Stomach (tissue), 9 donors: Measurements from ENCODE around the gene POLR1C. TPM values are rescaled to one million over a fixed set of nuclear protein-coding genes. Genes with fewer than 3 reads are reported as not detected.

Source experiments
- DNase-seq, 2 donors: peaks; one replicate each; pipeline versions ENCODE4 v3.0.0 to v3.0.0-alpha.2; 2013 to 2019
- H3K27ac ChIP-seq, 5 donors: fragments of 200-600 bp in 4 of 5; sonication (generic) in 4 of 5; one replicate each; pipeline ENCODE4 v1.5.1; 2013 to 2019; ENCODE audit warnings: mild to moderate bottlenecking in 1 of 5, moderate library complexity in 1 of 5
- H3K27me3 ChIP-seq, 3 donors: fragments of 200-600 bp; sonication (generic); one replicate each; pipeline ENCODE4 v1.5.1; 2017 to 2019; ENCODE audit warnings: mixed run types in 1 of 3
- H3K36me3 ChIP-seq, 4 donors: fragments of 200-600 bp; sonication (generic); 1 replicate in 3 of 4; 2 replicates in 1 of 4; pipeline ENCODE4 v1.5.1; 2016 to 2019
- H3K4me1 ChIP-seq, 4 donors: fragments of 200-600 bp; sonication (generic); one replicate each; pipeline ENCODE4 v1.5.1; 2016 to 2019
- H3K4me3 ChIP-seq, 4 donors: fragments of 200-600 bp; sonication (generic) in 3 of 4; one replicate each; pipeline ENCODE4 v1.5.1; 2016 to 2019; ENCODE audit warnings: mild to moderate bottlenecking in 1 of 4
- H3K9me3 ChIP-seq, 4 donors: fragments of 200-600 bp; sonication (generic); one replicate each; pipeline ENCODE4 v1.5.1; 2016 to 2019
- EP300 ChIP-seq: sonication (generic); formaldehyde crosslinking; IDR thresholded peaks from one replicate; pipeline ENCODE4 v1.6.1; 2017; ENCODE audit warnings: antibody characterized with exemption
- POLR2A ChIP-seq, 4 donors: fragments of 450-650 bp; IDR thresholded peaks; one replicate each; pipeline ENCODE4 v1.6.1; 2016; ENCODE audit warnings: antibody characterized with exemption in 4 of 4, control low read depth in 2 of 4, mild to moderate bottlenecking in 1 of 4, moderate library complexity in 1 of 4
- POLR2AphosphoS5 ChIP-seq, 3 donors: sonication (generic); formaldehyde crosslinking; IDR thresholded peaks; one replicate each; pipeline ENCODE4 v1.6.1; 2016; ENCODE audit warnings: antibody characterized with exemption in 3 of 3
- WGBS, 5 donors: extraction: QIAGEN DNeasy Blood & Tissue Kit in 3 of 5; methylation state at CpG; one replicate each; pipeline versions ENCODE4 v1.1.5 to v1.1.7; 2013 to 2018; 5-methylcytosine and 5-hydroxymethylcytosine counted together
- intact Hi-C: fragments of 100-400 bp; cut with DNase I; formaldehyde crosslinking; loops from one replicate; pipeline ENCODE4 v1.15.1; 2023; ENCODE audit warnings: low total_unique reads
- polyA plus RNA-seq, 3 donors: library from polyadenylated mRNA; stranded (reverse); fragments of 200-250 nt; gene quantifications; one replicate each; pipeline ENCODE4 v1.2.3, GENCODE V29; 2013
- total RNA-seq, 5 donors: library from RNA; depleted of rRNA; stranded (reverse); fragments of >200 nt; gene quantifications; one replicate each; pipeline versions ENCODE4 v1.1.0 to v1.2.3, GENCODE V29; 2014 to 2016
- TF ChIP-seq, protein P1 (sequence below), 7 experiments: fragments of 450-650 bp in 4 of 7; fragments of 200-600 bp in 3 of 7; sonication (generic) in 3 of 7; IDR thresholded peaks; one replicate each; pipeline ENCODE4 v1.5.1; 2016 to 2019; ENCODE audit warnings: antibody characterized with exemption in 7 of 7, control low read depth in 2 of 7, mild to moderate bottlenecking in 1 of 7
- donor health status: healthy with polysubstance abuse.
- donor health status: Bipolar disorder and iron deficiency.
- donor health status: healthy.

The POLR1C gene
- total and polyA plus RNA-seq, 8 donors, result 14.7 to 36.2 (median 25.1) TPM

DNA sequence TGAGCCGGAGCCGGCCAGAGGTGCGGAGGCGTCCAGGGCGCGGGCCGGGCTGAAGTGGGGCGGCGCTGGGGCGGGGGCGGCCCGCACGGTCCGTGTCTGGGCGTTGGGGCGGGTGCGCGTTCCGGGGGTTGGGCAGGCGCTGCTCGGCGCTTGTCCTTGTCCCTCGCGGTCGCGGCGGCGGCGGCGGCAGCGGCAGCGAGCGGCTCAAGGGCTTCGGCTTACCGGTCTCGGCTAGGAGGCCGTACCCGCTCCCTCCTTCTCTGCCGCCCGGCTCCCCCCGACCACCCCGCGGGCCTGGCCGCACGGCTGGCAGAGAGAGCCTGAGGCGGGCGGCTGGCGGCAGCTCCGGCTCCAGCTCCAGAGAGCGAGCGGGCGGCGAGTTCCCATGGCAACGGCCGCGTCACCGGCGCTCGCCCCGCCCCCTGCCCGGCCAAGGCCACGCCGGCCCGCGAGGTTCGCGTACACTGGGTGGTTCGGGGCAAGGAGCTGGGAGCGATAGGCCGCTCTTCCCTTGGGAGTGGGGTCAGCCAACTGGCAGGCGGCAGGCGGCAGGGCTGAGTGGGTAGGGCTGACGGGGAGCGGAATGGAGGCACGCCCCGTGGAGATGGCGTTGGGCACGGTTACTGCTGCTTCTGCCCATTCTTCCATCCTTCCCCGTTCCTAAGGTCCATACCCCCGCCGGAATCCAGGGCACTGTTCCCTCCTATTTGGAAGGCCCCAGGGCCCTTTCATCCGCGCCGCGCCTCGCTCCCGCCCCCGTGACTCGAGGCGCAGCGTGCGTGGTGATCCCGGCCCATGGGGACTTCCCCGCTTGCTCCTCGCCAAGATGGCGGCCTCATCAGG lies 6.7 kb upstream of the POLR1C start, which contains the start of gene LRRC73:
Gene LRRC73, minus strand, starts transcription at position 363 of the 843 bp plus-strand sequence. CDS start 561 bp downstream, outside the sequence.
- peak within 1 kb of the TSS; percentile 81 to 89 (median 83) for H3K27ac ChIP-seq
- H3K36me3 ChIP-seq, result peaks cover 38 to 54% (median 53%) of the 10 kb centered on the region in 4 donors
- peaks cover 0 to 28% (median 11%) of the 10 kb centered on the region in 3 donors for H3K27me3 ChIP-seq
- H3K4me3 ChIP-seq, result peak within 1 kb of the TSS; percentile 73 to 89 (median 77)
- WGBS, 5 donors, result 3 to 24% (median 5%) methylated on average over 17 to 94 of the region's 96 CpGs
- H3K4me1 ChIP-seq, result peaks cover 32 to 62% (median 51%) of the 10 kb centered on the region in 4 donors
- no peaks in the 10 kb centered on the region for H3K9me3 ChIP-seq
- intact Hi-C loops, result loop anchor here (5.0 to 10.0 kb wide), 2 partner anchors 58 to 245 kb away; no protein-coding TSS in a partner anchor
- TF ChIP-seq EP300, result no peak
- TF ChIP-seq, protein P1, sequence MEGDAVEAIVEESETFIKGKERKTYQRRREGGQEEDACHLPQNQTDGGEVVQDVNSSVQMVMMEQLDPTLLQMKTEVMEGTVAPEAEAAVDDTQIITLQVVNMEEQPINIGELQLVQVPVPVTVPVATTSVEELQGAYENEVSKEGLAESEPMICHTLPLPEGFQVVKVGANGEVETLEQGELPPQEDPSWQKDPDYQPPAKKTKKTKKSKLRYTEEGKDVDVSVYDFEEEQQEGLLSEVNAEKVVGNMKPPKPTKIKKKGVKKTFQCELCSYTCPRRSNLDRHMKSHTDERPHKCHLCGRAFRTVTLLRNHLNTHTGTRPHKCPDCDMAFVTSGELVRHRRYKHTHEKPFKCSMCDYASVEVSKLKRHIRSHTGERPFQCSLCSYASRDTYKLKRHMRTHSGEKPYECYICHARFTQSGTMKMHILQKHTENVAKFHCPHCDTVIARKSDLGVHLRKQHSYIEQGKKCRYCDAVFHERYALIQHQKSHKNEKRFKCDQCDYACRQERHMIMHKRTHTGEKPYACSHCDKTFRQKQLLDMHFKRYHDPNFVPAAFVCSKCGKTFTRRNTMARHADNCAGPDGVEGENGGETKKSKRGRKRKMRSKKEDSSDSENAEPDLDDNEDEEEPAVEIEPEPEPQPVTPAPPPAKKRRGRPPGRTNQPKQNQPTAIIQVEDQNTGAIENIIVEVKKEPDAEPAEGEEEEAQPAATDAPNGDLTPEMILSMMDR (IDR thresholded peaks at IDR 0.05), result no peak
- peak in 2 of 3 donors; percentile 38 to 87 for TF ChIP-seq POLR2AphosphoS5 (IDR thresholded peaks at IDR 0.05)
- DNase-seq, result peak; percentile 91 to 96

DNA sequence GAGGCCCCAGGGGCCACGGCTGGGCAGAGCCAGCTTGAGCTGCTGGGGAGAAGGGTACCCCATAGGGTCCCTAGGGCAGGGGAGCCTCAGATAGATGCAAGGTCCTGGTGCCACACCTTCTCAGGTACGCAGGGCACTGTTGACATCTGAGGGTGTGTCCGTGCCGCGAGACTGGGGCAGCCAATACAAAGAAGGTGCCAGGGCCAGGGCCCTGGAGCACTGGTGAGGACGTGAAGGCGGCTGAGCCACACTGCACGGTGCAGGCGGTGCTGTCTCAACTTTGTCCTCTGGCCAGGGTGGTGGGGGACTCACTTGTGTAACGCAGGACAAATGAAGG lies 6.1 kb upstream of the POLR1C start:
- Histone ChIP-seq H3K4me1 (peaks cover 38 to 68% (median 57%) of the 10 kb centered on the region in 4 donors), H3K4me3 (peak overlapping the region; percentile 73 to 89 (median 77)), H3K27ac (peak overlapping the region; percentile 81 to 89 (median 83)), H3K27me3 (peaks cover 0 to 28% (median 11%) of the 10 kb centered on the region in 3 donors), H3K36me3 (peaks cover 34 to 53% (median 52%) of the 10 kb centered on the region in 4 donors), H3K9me3 (no peaks in the 10 kb centered on the region)
- 19 to 52% (median 34%) methylated on average over 2 to 10 of the region's 10 CpGs for WGBS, 5 donors
- TF ChIP-seq, protein P1 (IDR thresholded peaks at IDR 0.05), result no peak
- TF ChIP-seq POLR2AphosphoS5 (IDR thresholded peaks at IDR 0.05), result peak in 1 of 3 donors; percentile 11
- DNase-seq, result peak; percentile 73 to 82
- intact Hi-C loops, result no loop called here

DNA sequence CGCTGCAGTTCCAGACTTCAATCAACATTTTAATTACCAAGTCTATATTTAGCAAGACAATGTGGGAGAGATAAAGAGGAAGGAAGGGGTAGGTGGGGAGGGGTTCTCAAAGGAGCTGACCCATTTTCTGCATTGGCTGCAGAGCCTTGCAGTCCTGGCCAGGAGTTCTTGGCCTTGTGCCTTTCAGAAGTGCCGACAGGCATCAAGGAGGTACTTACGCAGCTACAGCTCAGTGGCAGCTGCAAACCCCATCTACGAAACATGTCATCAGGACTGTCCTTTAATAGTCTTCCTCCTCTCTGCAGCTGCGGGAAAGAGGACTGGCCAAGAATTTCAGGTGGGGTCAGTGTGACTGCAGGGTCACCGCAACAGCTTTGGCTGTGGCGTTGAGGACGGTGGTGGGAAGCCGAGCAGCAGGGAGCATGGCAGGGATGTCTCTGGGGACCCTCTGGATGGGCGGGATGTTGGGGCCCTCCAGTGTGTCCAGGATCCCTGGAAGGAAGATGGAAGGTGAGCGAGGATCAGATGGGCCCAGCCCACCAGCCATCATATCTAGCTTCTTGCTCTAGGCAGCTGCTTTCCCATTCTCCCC lies 5.0 kb upstream of the POLR1C start:
- 81 to 86% (median 84%) methylated on average over 11 of the region's 11 CpGs for WGBS, 5 donors
- Histone ChIP-seq H3K27ac (peak overlapping the region in 3 of 5 donors; percentile 81 to 83 (median 81)), H3K9me3 (no peaks in the 10 kb centered on the region), H3K36me3 (peaks cover 34 to 52% (median 48%) of the 10 kb centered on the region in 4 donors), H3K4me3 (no peak overlapping the region), H3K4me1 (peaks cover 37 to 66% (median 56%) of the 10 kb centered on the region in 4 donors), H3K27me3 (peaks cover 0 to 28% (median 11%) of the 10 kb centered on the region in 3 donors)
- no peak for DNase-seq
- intact Hi-C loops, result no loop called here
- no peak for TF ChIP-seq POLR2AphosphoS5 (IDR thresholded peaks at IDR 0.05)
- no peak for TF ChIP-seq POLR2A (IDR thresholded peaks at IDR 0.05)
- TF ChIP-seq, protein P1 (IDR thresholded peaks at IDR 0.05), result no peak
- TF ChIP-seq EP300, result no peak

DNA sequence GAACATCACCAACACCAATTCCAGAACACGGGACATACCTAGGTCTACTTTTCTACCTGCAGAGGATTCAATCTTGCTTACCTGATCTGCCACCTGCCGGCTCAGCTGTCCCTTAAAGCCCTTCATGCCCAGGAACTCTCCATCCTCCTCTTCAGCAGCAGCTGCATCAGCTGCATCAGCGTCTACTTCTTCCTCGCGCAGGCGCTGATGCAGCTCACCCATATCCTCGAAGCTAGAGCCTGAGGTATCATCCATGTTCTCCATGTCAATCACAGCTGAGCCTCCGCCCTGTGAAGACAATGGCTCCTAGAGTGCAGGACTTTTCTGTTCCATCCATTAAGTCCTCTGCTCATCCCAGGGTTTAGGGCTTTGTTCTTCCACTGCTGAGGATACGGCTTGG lies 1.1 kb upstream of the POLR1C start:
- Histone ChIP-seq H3K4me3 (peak overlapping the region; percentile 75 to 98 (median 94)), H3K27ac (peak overlapping the region in 4 of 5 donors; percentile 86 to 93 (median 88)), H3K9me3 (no peaks in the 10 kb centered on the region), H3K4me1 (peaks cover 33 to 63% (median 53%) of the 10 kb centered on the region in 4 donors), H3K27me3 (no peaks in the 10 kb centered on the region), H3K36me3 (peaks cover 50 to 70% (median 65%) of the 10 kb centered on the region in 4 donors)
- intact Hi-C loops, result no loop called here
- TF ChIP-seq, protein P1 (IDR thresholded peaks at IDR 0.05), result no peak
- 43 to 64% (median 59%) methylated on average over 9 of the region's 9 CpGs for WGBS, 5 donors
- DNase-seq, result no peak
